ENCODE data around the gene EEF2.
"Not testable (repeated sequence)": the region's sequence is repeated elsewhere in the genome, so short reads cannot be mapped to it uniquely, and the experiment has no call there.

The EEF2 gene

DNA sequence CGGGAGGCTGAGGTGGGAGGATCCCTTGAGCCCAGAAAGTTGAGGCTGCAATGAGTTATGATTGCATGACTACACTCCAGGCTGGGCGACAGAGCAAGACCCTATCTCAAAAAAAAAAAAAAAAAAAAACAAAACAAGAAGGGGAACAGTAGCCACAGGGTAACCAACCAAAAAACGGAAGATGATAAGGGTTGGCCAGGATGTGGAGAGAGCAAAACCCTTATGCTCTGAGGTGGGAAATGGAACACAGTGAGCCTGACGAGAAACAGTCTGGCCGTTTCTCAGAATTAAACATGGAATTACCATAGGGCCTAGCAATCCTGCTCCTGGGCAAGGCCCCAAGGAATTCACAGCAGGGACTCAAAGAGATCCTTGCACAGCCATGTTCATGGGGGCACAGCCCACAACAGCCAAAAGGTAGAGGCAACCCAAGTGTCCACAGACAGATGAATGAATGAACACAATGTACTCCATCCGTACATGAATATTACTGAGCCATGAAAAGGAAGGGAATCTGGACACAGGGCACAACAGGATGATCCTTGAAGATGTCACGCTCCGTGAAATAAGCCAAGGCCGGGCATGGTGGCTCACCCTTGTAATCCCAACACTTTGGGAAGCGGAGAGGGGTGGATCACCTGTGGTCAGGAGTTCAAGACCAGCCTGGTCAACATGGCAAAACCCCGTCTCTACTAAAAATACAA is 41.1 kb downstream of the EEF2 start:
- DNase-seq (ENCODE audit: low read depth) = no peak

DNA sequence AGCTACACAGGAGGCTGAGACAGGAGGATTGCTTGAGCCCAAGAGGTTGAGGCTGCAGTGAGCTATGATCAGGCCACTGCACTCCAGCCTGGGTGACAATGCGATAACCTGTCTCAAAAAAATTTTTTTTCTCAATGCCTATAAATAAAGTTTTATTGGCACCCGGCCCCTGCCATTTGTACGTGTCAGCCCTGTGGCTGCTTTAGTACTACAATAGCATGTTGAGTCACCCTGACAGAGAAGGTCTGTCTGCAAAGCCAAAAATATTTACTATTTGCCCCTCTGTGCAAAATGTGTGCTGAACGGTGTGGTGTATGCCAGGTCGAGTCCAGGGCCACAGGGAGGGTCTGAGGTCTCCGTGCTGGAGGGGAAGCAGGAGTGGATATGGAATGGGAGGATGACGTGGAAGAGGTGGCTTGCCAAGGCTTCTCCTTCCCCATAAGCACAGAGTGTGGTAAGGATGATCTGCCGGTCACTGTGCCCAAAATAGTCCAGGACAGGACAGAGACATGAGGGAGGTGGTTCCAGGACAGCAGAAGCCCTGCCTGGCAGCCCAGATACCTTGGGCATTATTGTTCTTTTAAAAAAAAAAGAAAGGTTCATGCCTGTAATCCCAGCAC is 42.4 kb downstream of the EEF2 start:
- DNase-seq (ENCODE audit: low read depth) = no peak

DNA sequence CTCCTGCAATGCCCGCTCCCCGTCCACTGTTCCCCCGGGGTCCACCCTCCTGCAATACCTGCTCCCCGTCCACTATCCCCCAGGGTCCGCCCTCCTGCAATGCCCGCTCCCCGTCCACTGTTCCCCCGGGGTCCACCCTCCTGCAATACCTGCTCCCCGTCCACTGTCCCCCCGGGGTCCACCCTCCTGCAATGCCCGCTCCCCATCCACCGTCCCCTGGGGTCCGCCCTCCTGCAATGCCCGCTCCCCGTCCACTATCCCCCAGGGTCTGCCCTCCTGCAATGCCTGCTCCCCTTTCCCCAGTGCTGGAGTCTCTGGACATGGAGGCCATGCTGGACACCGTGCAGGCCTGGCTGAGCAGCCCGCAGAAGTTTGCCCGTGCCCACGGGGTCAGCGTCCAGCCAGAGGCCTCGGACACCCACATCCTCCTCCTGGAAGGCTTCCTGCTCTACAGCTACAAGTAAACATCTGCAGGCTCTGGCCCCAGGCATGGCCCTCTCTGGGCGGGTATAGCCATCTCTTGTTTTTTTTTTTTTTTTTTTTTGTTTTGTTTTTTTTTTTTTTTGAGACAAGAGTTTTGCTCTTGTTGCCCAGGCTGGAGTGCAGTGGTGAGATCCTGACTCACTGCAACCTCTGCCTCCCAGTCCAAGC is 46.8 kb downstream of the EEF2 start:
- DNase-seq (ENCODE audit: low read depth) = not testable (repeated sequence)

- no peak for DNase-seq (ENCODE audit: low read depth)
Observed at GRCh38 chr19:3936506-3937442, 48.5 kb downstream of the EEF2 start.

GRCh38 chr19:3932931-3933810 is 52.1 kb downstream of the EEF2 start, which contains the start of gene NMRK2:
NMRK2 (plus strand) TSS chr19:3933069; CDS start chr19:3933672, 603 bp downstream.
- no peak for DNase-seq (ENCODE audit: low read depth)

GRCh38 chr19:3931041-3931440 is 54.2 kb downstream of the EEF2 start:
- no peak for DNase-seq (ENCODE audit: low read depth)
